Measurements from ENCODE around the gene KNSTRN.

KNSTRN gene

DNA sequence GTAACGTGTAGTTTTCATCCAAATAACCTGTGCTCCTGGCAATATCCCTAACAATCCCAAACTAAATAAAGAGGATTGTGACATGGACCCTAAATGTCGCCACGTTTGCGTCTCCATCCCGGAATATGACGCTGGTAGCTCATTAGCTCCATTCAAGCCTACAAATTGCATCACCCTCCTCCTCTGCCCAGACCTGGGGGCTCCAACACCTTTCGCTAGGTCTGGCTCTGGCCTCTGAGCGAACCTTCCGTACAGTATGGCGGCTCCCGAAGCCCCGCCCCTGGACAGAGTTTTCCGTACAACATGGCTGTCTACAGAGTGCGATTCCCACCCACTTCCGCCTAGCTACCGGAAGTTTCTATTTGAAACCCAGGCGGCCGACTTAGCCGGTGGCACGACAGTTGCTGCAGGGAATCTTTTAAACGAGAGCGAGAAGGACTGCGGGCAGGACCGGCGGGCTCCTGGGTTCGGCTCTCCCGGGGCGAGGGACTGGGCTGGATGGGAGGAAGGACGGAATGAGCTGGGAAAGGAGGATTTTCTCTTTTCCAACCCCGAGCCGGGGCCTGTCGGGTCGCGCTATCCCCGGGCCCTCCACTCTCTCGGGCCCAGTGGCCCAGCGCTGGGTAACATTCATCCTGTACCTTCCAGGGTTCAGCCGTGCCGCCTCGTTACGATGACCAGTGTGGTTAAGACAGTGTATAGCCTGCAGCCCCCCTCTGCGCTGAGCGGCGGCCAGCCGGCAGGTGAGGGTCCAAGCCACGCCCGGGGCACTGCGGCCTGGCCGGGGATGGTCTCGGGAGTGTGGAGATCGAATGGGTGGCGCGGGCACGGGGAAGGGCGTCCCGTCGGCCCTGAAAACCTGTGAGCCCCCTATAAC lies at the start of gene KNSTRN:
Gene KNSTRN (plus strand): TSS at position 142 of the 877 bp plus-strand sequence. CDS start 115 bp downstream, at position 257.
- H3K9me3 ChIP-seq (ENCODE audit: control insufficient read depth, insufficient read depth, low read depth, low read length), result peaks cover 11% of the 10 kb centered on the region
- H3K9ac ChIP-seq (ENCODE audit: low read length), result peak within 1 kb of the TSS; percentile 71
- peak within 1 kb of the TSS; percentile 47; the same call in 1 of the 2 replicates for H3K27ac ChIP-seq (ENCODE audit: low read depth, low read length)
- peaks cover 34% of the 10 kb centered on the region for H3K36me3 ChIP-seq (ENCODE audit: control insufficient read depth, insufficient read depth, low read length)
- peak within 1 kb of the TSS; percentile 73 for H3K4me3 ChIP-seq (ENCODE audit: low read depth, low read length)
- no peaks in the 10 kb centered on the region for H3K27me3 ChIP-seq (ENCODE audit: control insufficient read depth, insufficient read depth, low read length)
- H3K4me1 ChIP-seq (ENCODE audit: control insufficient read depth, insufficient read depth, low read length), result peaks cover 8% of the 10 kb centered on the region; the same call in 1 of the 2 replicates

GRCh38 chr15:40333922-40334492 lies 48.5 kb upstream of the KNSTRN start:
- no peak overlapping the region for H3K9ac ChIP-seq (ENCODE audit: low read length)
- peaks cover 22% of the 10 kb centered on the region for H3K4me1 ChIP-seq (ENCODE audit: control insufficient read depth, insufficient read depth, low read length)
- H3K4me3 ChIP-seq (ENCODE audit: low read depth, low read length), result no peak overlapping the region
- no peaks in the 10 kb centered on the region for H3K27me3 ChIP-seq (ENCODE audit: control insufficient read depth, insufficient read depth, low read length)
- H3K27ac ChIP-seq (ENCODE audit: low read depth, low read length), result no peak overlapping the region
- H3K36me3 ChIP-seq (ENCODE audit: control insufficient read depth, insufficient read depth, low read length), result no peaks in the 10 kb centered on the region
- no peaks in the 10 kb centered on the region for H3K9me3 ChIP-seq (ENCODE audit: control insufficient read depth, insufficient read depth, low read depth, low read length)

DNA sequence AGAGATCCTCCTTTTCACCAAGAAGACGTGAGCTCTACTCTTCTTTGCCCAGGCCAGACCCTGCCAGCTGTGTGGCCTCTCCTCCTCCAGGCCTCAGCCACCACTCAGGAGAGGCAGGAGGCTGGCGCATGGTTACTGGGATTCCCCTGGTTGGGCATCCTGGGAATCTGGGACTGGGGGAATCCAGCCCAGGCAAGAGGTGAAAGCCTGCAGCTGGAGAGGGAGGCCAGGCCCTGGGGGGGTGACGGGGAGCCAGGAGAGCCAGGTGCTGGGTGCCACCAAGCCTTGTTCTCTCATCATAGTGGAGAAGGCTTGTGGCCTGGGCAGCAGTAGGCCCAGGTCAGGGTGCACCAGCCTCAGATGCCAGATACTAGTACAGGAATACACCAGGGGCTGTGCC lies 48.0 kb upstream of the KNSTRN start:
- Histone ChIP-seq H3K27ac (ENCODE audit: low read depth, low read length) (no peak overlapping the region), H3K36me3 (ENCODE audit: control insufficient read depth, insufficient read depth, low read length) (no peaks in the 10 kb centered on the region), H3K4me3 (ENCODE audit: low read depth, low read length) (no peak overlapping the region), H3K27me3 (ENCODE audit: control insufficient read depth, insufficient read depth, low read length) (no peaks in the 10 kb centered on the region), H3K9me3 (ENCODE audit: control insufficient read depth, insufficient read depth, low read depth, low read length) (no peaks in the 10 kb centered on the region), H3K9ac (ENCODE audit: low read length) (no peak overlapping the region), H3K4me1 (ENCODE audit: control insufficient read depth, insufficient read depth, low read length) (peaks cover 23% of the 10 kb centered on the region)

DNA sequence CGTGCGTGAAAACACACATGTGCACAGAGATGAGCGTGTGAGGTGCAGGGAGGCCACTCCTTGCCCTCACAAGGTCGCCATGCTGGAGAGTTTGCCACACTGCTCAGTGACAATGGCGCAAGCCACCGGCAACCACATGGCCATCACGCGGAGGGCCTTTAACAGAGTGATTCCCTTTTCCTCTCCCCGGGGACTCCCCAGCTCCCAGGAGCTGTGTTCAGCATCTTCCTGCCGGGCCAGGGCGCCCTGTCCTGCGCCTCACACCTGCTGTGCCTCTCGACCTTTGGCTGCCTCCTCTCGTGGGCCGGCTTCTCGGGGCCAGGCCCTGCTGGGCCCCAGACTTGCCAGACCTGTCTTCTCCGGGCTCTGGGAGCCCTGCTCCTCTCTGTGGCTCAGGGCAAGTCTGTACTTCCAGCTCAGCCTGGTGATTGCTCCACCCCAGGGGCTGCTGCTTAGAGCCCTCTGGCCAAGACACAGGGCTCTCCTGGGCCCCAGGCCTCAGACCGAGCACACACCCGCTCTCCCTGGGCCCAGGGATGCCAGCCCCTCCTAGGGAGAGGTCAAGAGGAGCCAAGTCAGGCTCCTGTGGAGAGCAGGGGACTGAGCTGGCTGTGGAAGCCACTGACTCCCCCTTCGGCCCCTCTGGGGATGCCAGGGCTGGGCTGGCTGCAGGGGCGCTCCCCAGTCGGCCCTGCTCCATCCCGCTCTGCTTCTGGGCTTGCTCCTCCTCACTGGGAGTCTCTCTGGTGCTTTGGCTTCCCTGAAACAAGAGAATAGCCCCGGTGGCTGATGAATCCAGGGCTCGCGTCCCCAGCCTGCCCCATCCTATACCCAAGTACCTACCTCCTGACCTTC lies 47.4 kb upstream of the KNSTRN start:
- Histone ChIP-seq H3K4me1 (ENCODE audit: control insufficient read depth, insufficient read depth, low read length) (peaks cover 29% of the 10 kb centered on the region), H3K36me3 (ENCODE audit: control insufficient read depth, insufficient read depth, low read length) (no peaks in the 10 kb centered on the region), H3K9me3 (ENCODE audit: control insufficient read depth, insufficient read depth, low read depth, low read length) (no peaks in the 10 kb centered on the region), H3K27ac (ENCODE audit: low read depth, low read length) (no peak overlapping the region), H3K9ac (ENCODE audit: low read length) (no peak overlapping the region), H3K27me3 (ENCODE audit: control insufficient read depth, insufficient read depth, low read length) (no peaks in the 10 kb centered on the region), H3K4me3 (ENCODE audit: low read depth, low read length) (no peak overlapping the region)

- Histone ChIP-seq H3K9me3 (ENCODE audit: control insufficient read depth, insufficient read depth, low read depth, low read length) (no peaks in the 10 kb centered on the region), H3K36me3 (ENCODE audit: control insufficient read depth, insufficient read depth, low read length) (no peaks in the 10 kb centered on the region), H3K9ac (ENCODE audit: low read length) (no peak overlapping the region), H3K4me1 (ENCODE audit: control insufficient read depth, insufficient read depth, low read length) (peaks cover 39% of the 10 kb centered on the region), H3K27ac (ENCODE audit: low read depth, low read length) (no peak overlapping the region), H3K27me3 (ENCODE audit: control insufficient read depth, insufficient read depth, low read length) (no peaks in the 10 kb centered on the region), H3K4me3 (ENCODE audit: low read depth, low read length) (no peak overlapping the region)
Measured at GRCh38 chr15:40335938-40336743, 46.4 kb upstream of the KNSTRN start.

GRCh38 chr15:40336744-40337122 lies 45.8 kb upstream of the KNSTRN start:
- Histone ChIP-seq H3K36me3 (ENCODE audit: control insufficient read depth, insufficient read depth, low read length) (no peaks in the 10 kb centered on the region), H3K27ac (ENCODE audit: low read depth, low read length) (no peak overlapping the region), H3K4me3 (ENCODE audit: low read depth, low read length) (no peak overlapping the region), H3K27me3 (ENCODE audit: control insufficient read depth, insufficient read depth, low read length) (no peaks in the 10 kb centered on the region), H3K9ac (ENCODE audit: low read length) (no peak overlapping the region), H3K4me1 (ENCODE audit: control insufficient read depth, insufficient read depth, low read length) (peaks cover 41% of the 10 kb centered on the region), H3K9me3 (ENCODE audit: control insufficient read depth, insufficient read depth, low read depth, low read length) (no peaks in the 10 kb centered on the region)

DNA sequence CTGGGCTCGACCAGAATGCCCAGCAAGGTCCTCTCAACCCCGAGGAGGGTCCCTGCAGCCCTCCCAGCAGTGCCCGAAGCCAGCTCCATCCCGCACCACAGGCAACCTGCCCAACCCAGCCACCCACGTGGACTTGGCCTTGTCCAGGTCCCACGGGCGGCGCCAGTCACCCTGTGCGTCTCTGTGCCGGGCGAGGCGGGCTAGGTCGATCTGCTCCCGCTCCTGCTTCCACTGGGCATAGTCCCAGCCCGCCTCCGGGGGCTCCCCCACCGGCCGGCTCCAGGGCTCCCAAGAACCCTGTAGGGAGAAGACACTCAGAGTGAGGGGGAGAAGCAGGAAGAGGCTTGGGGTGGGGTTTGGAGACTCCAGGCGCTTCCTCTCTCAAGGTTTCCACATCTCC lies 44.9 kb upstream of the KNSTRN start:
- H3K4me3 ChIP-seq (ENCODE audit: low read depth, low read length), result no peak overlapping the region; the same call in 1 of the 2 replicates
- H3K27me3 ChIP-seq (ENCODE audit: control insufficient read depth, insufficient read depth, low read length), result no peaks in the 10 kb centered on the region
- no peak overlapping the region for H3K27ac ChIP-seq (ENCODE audit: low read depth, low read length)
- no peaks in the 10 kb centered on the region for H3K9me3 ChIP-seq (ENCODE audit: control insufficient read depth, insufficient read depth, low read depth, low read length)
- H3K9ac ChIP-seq (ENCODE audit: low read length), result no peak overlapping the region
- H3K4me1 ChIP-seq (ENCODE audit: control insufficient read depth, insufficient read depth, low read length), result peaks cover 41% of the 10 kb centered on the region
- no peaks in the 10 kb centered on the region for H3K36me3 ChIP-seq (ENCODE audit: control insufficient read depth, insufficient read depth, low read length)

DNA sequence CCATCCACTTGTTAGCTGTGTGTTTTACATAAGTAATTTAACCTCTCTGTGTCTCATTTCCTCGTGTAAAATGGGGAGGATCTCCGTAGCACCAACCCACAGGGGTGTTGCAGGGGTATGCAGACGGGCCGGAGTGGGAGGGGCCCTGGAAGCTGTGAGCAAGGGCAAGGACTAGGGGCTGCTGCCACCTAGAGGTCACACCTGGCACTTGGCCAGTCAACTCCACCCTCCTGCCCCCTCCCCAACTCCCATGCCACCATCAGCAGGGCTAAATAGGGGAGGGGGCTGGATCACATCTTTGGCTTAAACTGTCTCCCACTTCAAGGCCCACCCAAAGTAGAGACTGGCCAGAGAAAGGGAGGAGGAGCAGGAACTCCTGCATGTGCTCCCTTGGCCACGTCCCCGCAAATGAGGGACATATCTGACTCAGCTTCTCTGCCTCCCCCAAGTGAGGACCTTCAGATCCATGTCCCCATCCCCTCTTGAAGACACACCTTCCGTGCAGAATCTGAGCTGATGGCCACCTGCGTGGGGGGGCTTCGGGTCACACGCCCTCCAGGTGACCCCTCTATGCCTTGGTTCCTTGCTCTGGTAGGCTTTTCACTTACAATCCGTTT lies 44.4 kb upstream of the KNSTRN start:
- Histone ChIP-seq H3K36me3 (ENCODE audit: control insufficient read depth, insufficient read depth, low read length) (no peaks in the 10 kb centered on the region), H3K27me3 (ENCODE audit: control insufficient read depth, insufficient read depth, low read length) (no peaks in the 10 kb centered on the region), H3K4me3 (ENCODE audit: low read depth, low read length) (no peak overlapping the region; the same call in 1 of the 2 replicates), H3K4me1 (ENCODE audit: control insufficient read depth, insufficient read depth, low read length) (peaks cover 41% of the 10 kb centered on the region), H3K9ac (ENCODE audit: low read length) (no peak overlapping the region), H3K27ac (ENCODE audit: low read depth, low read length) (no peak overlapping the region), H3K9me3 (ENCODE audit: control insufficient read depth, insufficient read depth, low read depth, low read length) (no peaks in the 10 kb centered on the region)

DNA sequence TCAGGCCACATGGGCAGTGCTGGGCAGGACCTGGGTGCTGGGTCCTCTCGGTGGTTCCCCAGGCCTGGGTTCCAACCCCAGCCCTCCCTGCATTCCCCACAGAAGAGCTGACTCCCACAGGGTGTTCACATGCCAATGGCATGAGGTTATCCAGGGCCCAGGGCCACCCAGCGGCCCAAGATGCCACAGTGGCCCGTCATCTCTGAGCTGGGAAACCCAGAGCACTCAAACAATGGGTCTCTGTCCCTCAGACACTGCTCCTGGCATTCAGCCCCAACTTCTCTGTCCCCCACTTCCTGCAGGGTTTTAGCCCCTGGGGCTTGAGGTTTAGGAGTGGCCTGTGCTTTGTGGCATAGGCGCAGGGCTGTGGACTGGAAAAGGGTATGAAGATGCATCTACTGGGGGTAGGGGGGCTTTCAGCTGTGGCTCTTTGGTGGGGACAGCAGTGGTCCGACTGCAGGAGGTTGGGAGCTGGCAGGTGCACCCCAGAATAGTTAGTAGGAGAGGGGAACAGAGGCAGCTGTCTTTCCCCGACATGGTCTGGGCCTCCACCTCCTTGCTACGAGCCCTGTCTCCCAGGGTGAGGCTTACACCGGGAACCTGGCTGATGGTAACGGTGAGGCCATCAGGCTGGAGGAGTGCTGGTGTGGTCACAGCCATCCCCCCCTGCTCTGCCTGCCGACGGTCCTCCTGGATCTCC lies 43.5 kb upstream of the KNSTRN start:
- Histone ChIP-seq H3K4me1 (ENCODE audit: control insufficient read depth, insufficient read depth, low read length) (peaks cover 36% of the 10 kb centered on the region), H3K27ac (ENCODE audit: low read depth, low read length) (no peak overlapping the region), H3K4me3 (ENCODE audit: low read depth, low read length) (no peak overlapping the region), H3K9ac (ENCODE audit: low read length) (no peak overlapping the region), H3K27me3 (ENCODE audit: control insufficient read depth, insufficient read depth, low read length) (no peaks in the 10 kb centered on the region), H3K36me3 (ENCODE audit: control insufficient read depth, insufficient read depth, low read length) (no peaks in the 10 kb centered on the region), H3K9me3 (ENCODE audit: control insufficient read depth, insufficient read depth, low read depth, low read length) (no peaks in the 10 kb centered on the region)

DNA sequence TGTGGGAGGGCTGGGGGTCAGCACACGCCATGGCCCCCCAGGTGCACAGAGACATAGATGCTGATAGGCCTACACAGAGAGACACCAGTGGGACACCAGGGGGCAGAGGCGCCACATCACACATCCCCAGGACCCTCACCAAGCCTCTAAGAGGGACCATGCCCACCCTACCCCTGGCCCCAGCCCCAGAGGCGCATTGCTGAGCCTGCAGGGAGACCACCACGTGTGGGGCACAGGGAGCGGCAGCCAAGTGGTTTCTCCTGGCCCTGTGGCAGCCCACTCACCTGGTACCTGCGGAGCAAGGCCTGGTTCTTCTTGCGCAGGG lies 42.9 kb upstream of the KNSTRN start:
- no peak overlapping the region for H3K9ac ChIP-seq (ENCODE audit: low read length)
- H3K4me1 ChIP-seq (ENCODE audit: control insufficient read depth, insufficient read depth, low read length), result peaks cover 30% of the 10 kb centered on the region
- H3K27me3 ChIP-seq (ENCODE audit: control insufficient read depth, insufficient read depth, low read length), result no peaks in the 10 kb centered on the region
- no peaks in the 10 kb centered on the region for H3K9me3 ChIP-seq (ENCODE audit: control insufficient read depth, insufficient read depth, low read depth, low read length)
- H3K4me3 ChIP-seq (ENCODE audit: low read depth, low read length), result no peak overlapping the region
- no peak overlapping the region for H3K27ac ChIP-seq (ENCODE audit: low read depth, low read length)
- no peaks in the 10 kb centered on the region for H3K36me3 ChIP-seq (ENCODE audit: control insufficient read depth, insufficient read depth, low read length)
